ENCODE data around the gene RANBP9.

DNA sequence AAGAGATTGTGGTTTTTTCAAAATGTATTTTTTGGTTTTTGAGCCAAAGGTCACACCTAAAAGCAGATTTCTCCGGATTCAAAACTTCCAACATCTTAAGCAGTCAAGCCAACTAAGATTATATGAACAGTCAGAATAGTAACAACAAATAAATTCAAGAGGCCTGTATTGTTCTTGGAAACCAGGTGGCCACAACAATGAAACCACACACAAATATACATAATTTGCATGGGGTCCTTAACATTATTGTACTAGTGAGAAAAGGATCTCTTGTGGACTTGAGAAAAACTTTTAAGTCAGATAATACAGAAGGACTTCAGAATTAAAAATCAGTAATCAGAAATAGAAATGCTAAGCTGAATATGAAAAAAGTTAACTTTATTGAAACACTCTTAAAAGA lies 55.9 kb downstream of the RANBP9 start:
- no peak for TF ChIP-seq EZH2 (IDR thresholded peaks at IDR 0.05; ENCODE audit: borderline replicate concordance, low read depth, low read length, severe bottlenecking)
- TF ChIP-seq, protein P1, sequence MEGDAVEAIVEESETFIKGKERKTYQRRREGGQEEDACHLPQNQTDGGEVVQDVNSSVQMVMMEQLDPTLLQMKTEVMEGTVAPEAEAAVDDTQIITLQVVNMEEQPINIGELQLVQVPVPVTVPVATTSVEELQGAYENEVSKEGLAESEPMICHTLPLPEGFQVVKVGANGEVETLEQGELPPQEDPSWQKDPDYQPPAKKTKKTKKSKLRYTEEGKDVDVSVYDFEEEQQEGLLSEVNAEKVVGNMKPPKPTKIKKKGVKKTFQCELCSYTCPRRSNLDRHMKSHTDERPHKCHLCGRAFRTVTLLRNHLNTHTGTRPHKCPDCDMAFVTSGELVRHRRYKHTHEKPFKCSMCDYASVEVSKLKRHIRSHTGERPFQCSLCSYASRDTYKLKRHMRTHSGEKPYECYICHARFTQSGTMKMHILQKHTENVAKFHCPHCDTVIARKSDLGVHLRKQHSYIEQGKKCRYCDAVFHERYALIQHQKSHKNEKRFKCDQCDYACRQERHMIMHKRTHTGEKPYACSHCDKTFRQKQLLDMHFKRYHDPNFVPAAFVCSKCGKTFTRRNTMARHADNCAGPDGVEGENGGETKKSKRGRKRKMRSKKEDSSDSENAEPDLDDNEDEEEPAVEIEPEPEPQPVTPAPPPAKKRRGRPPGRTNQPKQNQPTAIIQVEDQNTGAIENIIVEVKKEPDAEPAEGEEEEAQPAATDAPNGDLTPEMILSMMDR (IDR thresholded peaks at IDR 0.05; ENCODE audit: extremely low read depth in 1 of 2, insufficient read depth in 1 of 2, low read depth in 1 of 2, low read length in 2 of 2), result no peak
- TF ChIP-seq POLR2A (IDR thresholded peaks at IDR 0.05; ENCODE audit: low read depth, low read length), result no peak
- TF ChIP-seq MYC (IDR thresholded peaks at IDR 0.05; ENCODE audit: low read depth, low read length), result no peak
- no peak for TF ChIP-seq POLR2AphosphoS5 (IDR thresholded peaks at IDR 0.05; ENCODE audit: insufficient read depth, low read depth, low read length)
- no peak for TF ChIP-seq FOS (IDR thresholded peaks at IDR 0.05; ENCODE audit: borderline replicate concordance, insufficient read depth, low read length)
- TF ChIP-seq, protein P2, sequence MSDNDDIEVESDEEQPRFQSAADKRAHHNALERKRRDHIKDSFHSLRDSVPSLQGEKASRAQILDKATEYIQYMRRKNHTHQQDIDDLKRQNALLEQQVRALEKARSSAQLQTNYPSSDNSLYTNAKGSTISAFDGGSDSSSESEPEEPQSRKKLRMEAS (IDR thresholded peaks at IDR 0.05; ENCODE audit: insufficient read depth, insufficient read length), result no peak
- no peak for TF ChIP-seq JUN (IDR thresholded peaks at IDR 0.05; ENCODE audit: borderline replicate concordance, insufficient read depth, insufficient read length, low read depth)
- TF ChIP-seq GATA2 (IDR thresholded peaks at IDR 0.05; ENCODE audit: insufficient read depth, insufficient read length, low read depth, low read length), result no peak

All from endothelial cell of umbilical vein (primary cell).